ENCODE measurements around the gene VASN.

Gene VASN

DNA sequence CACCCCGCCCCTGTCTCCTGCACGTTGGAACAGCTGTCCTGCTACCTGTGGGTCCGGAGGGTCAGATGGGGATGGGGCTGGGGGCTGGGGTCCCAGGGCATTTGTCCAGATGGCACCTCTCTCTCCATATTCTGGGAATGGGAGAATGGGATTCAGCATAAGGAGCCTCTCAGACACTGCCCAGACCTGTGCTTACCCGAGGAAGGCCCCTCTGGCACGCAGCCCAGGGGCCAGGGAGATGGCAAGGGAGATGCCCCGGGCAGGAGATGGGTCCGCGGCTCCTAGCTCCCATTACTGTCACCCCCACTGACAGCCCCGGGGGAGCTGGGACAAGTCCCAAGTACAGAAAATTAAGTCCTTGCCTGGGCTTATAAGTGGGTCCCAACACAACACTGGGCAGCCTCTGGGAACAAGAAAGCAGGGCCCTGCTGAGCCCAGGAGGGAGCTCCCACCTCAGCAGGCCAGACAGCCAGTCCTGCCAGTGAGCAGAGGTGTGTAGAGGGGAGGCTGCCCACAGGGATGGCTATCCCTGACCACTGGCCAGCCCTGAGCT lies 1.8 kb downstream of the VASN start:
- no peak for DNase-seq

GRCh38 chr16:4373909-4374742 lies 2.5 kb downstream of the VASN start:
- DNase-seq, result no peak

GRCh38 chr16:4375717-4376116 lies 4.1 kb downstream of the VASN start:
- DNase-seq, result no peak

DNA sequence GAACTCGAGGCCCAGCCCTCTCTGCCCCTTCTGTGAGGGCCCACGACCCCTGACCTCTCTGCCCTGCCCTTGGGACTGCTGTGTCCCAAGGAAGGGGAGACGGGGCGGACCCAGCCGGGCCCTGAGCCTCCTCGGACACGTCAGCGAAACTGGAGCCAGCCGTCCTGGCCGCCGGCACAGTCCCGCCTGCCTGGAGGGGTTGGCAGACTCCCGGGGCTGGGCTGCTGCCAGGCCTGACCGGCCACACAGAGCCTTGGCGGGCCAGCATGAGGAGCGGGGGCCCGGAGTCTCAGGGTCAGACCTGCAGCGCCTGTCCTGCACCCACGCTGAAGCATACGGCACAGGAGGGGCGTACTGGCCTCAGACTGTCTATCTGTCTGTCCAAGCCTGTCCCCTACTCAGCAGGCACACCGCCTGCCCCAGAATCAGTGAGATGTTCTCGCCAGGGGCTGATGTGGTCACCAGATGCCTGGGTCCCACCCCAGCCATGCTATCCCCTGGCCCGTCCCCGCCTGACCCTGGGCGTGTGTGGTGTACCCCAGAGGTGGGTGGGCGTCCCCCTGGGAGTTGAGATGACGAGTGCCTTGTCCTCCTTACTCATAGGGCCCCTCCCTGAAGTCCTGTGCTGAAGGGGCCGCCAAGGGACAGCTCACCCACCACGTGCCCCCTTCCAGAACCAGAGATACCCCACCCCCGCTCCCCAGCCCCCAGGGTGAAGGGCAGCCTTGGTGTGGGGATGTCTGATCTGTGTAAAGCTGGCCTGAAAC lies 4.7 kb downstream of the VASN start:
- DNase-seq, result no peak

DNA sequence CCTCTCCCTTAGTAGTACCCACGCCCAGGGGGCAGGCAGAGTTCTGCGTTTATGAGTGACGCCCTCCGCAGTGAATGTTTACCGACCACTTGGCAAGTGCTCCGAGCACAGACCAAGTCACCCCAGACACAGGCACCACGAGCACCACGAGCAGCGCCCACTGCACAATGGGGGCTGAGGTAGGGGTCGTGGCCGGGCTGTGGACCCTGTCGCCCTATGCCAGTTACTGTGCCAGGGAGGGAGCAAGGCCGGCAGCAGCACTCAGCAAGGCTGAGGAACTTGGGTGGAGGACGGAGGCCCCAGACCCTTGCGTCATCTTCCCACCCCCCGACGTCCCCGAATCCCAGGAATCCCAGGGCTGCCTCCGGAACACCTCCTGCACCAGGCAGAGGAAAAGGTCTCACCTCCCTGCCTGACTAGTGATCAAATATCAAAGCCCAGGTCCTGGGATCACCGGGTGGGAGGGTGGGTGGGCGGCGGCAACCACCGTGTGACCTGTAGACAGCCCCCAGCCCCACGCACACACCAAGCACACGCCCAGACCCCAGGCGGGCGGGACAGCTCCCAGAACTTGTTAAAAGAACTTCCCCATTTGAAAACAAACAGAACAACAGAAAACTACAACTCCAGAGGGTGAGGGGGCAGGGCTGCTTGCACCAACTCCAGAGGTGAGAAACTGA lies 5.4 kb downstream of the VASN start:
- DNase-seq, result no peak

- DNase-seq, result no peak
Measured at GRCh38 chr16:4377573-4378154, 6.0 kb downstream of the VASN start.

- no peak for DNase-seq
Measured at GRCh38 chr16:4378161-4378666, 6.6 kb downstream of the VASN start.

DNA sequence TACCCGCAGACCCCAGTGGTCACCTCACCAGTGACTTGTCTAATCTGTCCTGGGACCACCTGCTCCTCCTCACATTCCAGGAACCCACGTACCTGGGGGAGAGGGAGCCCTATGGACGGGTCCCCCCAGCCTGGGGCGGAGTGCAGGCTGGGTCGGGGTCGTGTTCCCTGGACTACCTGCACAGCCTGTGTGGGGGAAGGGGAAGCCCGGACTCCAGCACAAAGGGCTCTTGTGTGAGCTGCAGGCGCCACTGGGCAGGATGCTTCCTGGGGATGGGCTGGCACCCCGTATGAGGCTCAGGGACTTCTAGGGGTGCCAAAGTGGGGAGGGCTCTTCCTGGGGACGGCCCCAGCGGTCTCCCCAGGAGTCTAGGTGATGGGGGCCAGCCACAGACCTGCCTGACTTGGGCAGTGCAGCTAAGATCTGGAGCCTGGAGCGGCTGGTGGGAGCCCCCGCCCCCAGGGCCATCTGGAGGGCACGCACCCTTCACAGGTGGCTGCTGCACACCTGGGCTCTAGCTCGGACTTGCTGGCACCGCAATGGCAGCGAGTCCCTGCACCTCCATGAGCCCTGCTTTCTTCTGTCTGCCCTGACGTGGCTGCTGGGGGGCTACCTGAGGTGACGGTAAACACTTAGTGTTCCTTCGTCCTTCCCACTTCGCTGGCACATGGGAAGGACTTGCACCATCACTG lies 7.5 kb downstream of the VASN start:
- DNase-seq, result no peak

GRCh38 chr16:4380119-4381063 lies 8.7 kb downstream of the VASN start:
- DNase-seq, result no peak

- DNase-seq, result no peak
Measured at GRCh38 chr16:4381072-4381934, 9.7 kb downstream of the VASN start.

DNA sequence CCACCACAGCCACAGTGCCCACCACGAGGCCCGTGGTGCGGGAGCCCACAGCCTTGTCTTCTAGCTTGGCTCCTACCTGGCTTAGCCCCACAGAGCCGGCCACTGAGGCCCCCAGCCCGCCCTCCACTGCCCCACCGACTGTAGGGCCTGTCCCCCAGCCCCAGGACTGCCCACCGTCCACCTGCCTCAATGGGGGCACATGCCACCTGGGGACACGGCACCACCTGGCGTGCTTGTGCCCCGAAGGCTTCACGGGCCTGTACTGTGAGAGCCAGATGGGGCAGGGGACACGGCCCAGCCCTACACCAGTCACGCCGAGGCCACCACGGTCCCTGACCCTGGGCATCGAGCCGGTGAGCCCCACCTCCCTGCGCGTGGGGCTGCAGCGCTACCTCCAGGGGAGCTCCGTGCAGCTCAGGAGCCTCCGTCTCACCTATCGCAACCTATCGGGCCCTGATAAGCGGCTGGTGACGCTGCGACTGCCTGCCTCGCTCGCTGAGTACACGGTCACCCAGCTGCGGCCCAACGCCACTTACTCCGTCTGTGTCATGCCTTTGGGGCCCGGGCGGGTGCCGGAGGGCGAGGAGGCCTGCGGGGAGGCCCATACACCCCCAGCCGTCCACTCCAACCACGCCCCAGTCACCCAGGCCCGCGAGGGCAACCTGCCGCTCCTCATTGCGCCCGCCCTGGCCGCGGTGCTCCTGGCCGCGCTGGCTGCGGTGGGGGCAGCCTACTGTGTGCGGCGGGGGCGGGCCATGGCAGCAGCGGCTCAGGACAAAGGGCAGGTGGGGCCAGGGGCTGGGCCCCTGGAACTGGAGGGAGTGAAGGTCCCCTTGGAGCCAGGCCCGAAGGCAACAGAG lies 10.5 kb downstream of the VASN start:
- DNase-seq, result no peak

GRCh38 chr16:4382795-4383357 lies 11.2 kb downstream of the VASN start:
- DNase-seq, result no peak

- DNase-seq, result no peak
Measured at GRCh38 chr16:4383591-4384444, 12.2 kb downstream of the VASN start.

GRCh38 chr16:4384509-4384942 lies 12.9 kb downstream of the VASN start:
- DNase-seq, result no peak

DNA sequence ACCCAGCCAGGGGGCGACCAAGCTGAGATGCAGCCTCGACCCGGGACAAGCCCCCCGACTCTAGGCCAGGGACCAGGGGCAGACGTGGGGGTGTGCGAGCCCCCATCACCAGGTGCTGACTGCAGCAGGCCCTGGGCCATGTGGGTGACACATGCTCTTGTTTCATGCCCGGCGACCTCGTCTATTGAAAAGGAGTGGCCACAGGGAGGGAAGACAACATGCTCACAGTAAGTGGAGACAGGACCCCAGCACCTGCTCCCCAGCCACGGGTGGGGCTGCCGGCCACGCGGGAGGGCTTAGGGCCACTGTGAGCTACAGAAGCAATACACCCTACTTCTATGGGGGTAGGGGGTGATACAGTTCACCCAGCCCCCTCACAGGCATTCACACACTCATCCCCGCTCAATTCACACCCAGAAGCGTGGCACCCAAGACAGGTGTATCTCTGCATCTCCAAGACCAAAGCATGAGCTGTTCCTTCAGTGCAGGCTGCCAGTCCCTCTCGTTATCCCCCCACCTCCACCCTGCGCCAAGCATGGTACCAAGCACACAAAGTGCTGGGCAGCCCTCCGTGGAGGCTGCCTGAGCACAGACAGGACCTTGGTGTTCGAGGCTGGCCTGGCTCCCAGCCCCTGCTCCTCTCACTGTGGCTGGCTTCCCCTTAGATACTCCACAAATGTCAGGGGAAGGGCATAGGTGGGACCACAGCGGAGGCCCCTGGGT lies 13.6 kb downstream of the VASN start:
- DNase-seq, result no peak

- no peak for DNase-seq
Measured at GRCh38 chr16:4385789-4386450, 14.3 kb downstream of the VASN start.

All from activated CD8-positive, alpha-beta memory T cell treated with anti-CD3 and anti-CD28 coated beads for 24 hours (primary cell).